ENCODE measurements around the gene PLEKHA1.

Gene PLEKHA1

GRCh38 chr10:122379537-122379936 lies 5.0 kb downstream of the PLEKHA1 start:
- no peak for DNase-seq

GRCh38 chr10:122380703-122381102 lies 6.2 kb downstream of the PLEKHA1 start:
- DNase-seq: no peak

- no peak for DNase-seq
Measured at GRCh38 chr10:122381680-122382079, 7.2 kb downstream of the PLEKHA1 start.

GRCh38 chr10:122386514-122386913 lies 12.0 kb downstream of the PLEKHA1 start:
- no peak for DNase-seq

GRCh38 chr10:122387572-122387971 lies 13.1 kb downstream of the PLEKHA1 start:
- DNase-seq: no peak

GRCh38 chr10:122388287-122388997 lies 13.9 kb downstream of the PLEKHA1 start:
- DNase-seq: no peak

GRCh38 chr10:122390271-122390670 lies 15.8 kb downstream of the PLEKHA1 start:
- no peak for DNase-seq

GRCh38 chr10:122390679-122391078 lies 16.2 kb downstream of the PLEKHA1 start:
- DNase-seq: no peak

- DNase-seq: no peak
Measured at GRCh38 chr10:122391875-122392274, 17.4 kb downstream of the PLEKHA1 start.

- no peak for DNase-seq
Measured at GRCh38 chr10:122392835-122393234, 18.3 kb downstream of the PLEKHA1 start.

GRCh38 chr10:122393288-122393687 lies 18.8 kb downstream of the PLEKHA1 start:
- DNase-seq: no peak

GRCh38 chr10:122402548-122403131 lies 28.1 kb downstream of the PLEKHA1 start:
- no peak for DNase-seq

GRCh38 chr10:122404576-122404975 lies 30.1 kb downstream of the PLEKHA1 start:
- no peak for DNase-seq

- no peak for DNase-seq
Measured at GRCh38 chr10:122407375-122408125, 33.0 kb downstream of the PLEKHA1 start.

GRCh38 chr10:122413327-122413726 lies 38.8 kb downstream of the PLEKHA1 start:
- DNase-seq: no peak

GRCh38 chr10:122417667-122418066 lies 43.2 kb downstream of the PLEKHA1 start:
- no peak for DNase-seq

GRCh38 chr10:122419016-122419415 lies 44.5 kb downstream of the PLEKHA1 start:
- no peak for DNase-seq

- no peak for DNase-seq
Measured at GRCh38 chr10:122419876-122420623, 45.5 kb downstream of the PLEKHA1 start.

- no peak for DNase-seq
Measured at GRCh38 chr10:122420624-122421007, 46.1 kb downstream of the PLEKHA1 start.

GRCh38 chr10:122421054-122421625 lies 46.6 kb downstream of the PLEKHA1 start:
- DNase-seq: no peak

GRCh38 chr10:122421742-122422141 lies 47.2 kb downstream of the PLEKHA1 start:
- DNase-seq: no peak

- no peak for DNase-seq
Measured at GRCh38 chr10:122422266-122422989, 47.9 kb downstream of the PLEKHA1 start.
